GM19025 (cell line): ENCODE results near the gene SLC25A26.
"Not testable (repeated sequence)": the region's sequence is repeated elsewhere in the genome, so short reads cannot be mapped to it uniquely, and the experiment has no call there.

Experiments used
- ATAC-seq: cut with Tn5 transposase; IDR thresholded peaks from one replicate; pipeline ENCODE4 v1.9.1; 2021; ENCODE audit warnings: mild to moderate bottlenecking, low read depth, moderate library complexity; ENCODE audit not compliant: unreplicated experiment

Gene SLC25A26

DNA sequence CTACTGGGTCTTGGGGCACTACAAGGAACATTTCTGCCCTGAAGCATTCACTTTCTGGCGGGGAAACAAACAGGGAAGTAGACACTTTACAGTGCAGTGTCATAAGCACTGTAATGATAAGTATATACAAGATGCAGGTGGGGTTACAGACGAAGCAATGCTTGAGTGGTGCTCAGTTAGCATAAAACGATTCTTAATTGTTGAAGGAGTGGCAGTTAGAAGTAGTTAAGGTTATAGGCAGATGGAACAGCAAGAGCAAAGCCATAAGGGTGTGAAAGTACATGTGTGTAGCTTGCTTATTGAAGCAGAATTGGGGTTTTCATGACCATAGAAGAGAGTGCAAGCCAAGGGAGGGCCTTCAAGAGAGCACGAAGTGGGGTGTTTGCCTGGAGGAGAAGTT lies 46.2 kb downstream of the SLC25A26 start:
- ATAC-seq = no peak

- ATAC-seq = no peak
Observed at GRCh38 chr3:66267906-66268305, 47.1 kb downstream of the SLC25A26 start.

DNA sequence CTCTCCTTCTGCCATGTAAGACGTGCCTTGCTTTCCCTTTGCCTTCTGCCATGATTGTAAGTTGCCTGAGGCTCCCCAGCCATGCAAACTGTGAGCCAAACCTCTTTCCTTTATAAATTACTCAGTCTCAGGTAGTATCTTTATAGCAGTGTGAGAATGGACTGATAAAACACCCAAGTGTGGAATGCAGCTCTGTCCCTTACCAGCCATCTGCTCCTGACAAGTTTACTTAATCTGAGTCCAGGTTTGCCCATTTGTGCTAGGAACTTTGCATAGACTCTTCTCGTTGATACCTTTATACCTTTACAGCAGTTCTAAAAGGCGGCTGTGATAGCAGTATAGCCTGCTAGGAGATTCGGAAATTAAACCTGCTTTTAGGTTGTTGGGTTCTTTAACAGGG lies 48.1 kb downstream of the SLC25A26 start:
- no peak for ATAC-seq

GRCh38 chr3:66269411-66269810 lies 48.6 kb downstream of the SLC25A26 start:
- no peak for ATAC-seq

GRCh38 chr3:66270288-66270687 lies 49.5 kb downstream of the SLC25A26 start:
- ATAC-seq = no peak

- ATAC-seq = no peak
Observed at GRCh38 chr3:66270701-66271100, 49.9 kb downstream of the SLC25A26 start.

- ATAC-seq = no peak
Observed at GRCh38 chr3:66271231-66271630, 50.4 kb downstream of the SLC25A26 start.

DNA sequence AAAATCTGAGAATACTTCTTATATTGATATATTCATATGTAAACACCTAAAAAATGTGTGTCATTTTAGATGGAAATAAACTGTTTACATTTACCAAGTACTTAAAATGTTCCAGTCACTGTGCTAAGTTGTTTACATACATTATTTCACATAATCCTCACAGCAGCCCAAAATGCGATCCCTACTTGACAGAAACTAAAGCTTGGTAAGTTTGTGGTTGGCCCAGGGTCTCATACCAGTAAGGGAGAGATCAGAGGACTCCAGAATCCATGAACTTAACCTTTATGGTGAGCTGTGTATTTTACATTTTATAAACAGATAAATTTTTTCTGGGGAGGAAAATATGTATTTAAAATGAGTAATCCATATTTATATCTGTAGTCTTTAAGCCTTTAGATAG lies 51.2 kb downstream of the SLC25A26 start:
- ATAC-seq = no peak

GRCh38 chr3:66274837-66275236 lies 54.0 kb downstream of the SLC25A26 start:
- not testable (repeated sequence) for ATAC-seq

- no peak for ATAC-seq
Observed at GRCh38 chr3:66276705-66277274, 56.0 kb downstream of the SLC25A26 start.

- ATAC-seq = no peak
Observed at GRCh38 chr3:66279168-66279567, 58.4 kb downstream of the SLC25A26 start.

GRCh38 chr3:66280304-66280703 lies 59.5 kb downstream of the SLC25A26 start:
- ATAC-seq = no peak

GRCh38 chr3:66291922-66292321 lies 71.1 kb downstream of the SLC25A26 start:
- not testable (repeated sequence) for ATAC-seq

- ATAC-seq = no peak
Observed at GRCh38 chr3:66297260-66297873, 76.6 kb downstream of the SLC25A26 start.

- ATAC-seq = no peak
Observed at GRCh38 chr3:66297900-66298299, 77.1 kb downstream of the SLC25A26 start.

DNA sequence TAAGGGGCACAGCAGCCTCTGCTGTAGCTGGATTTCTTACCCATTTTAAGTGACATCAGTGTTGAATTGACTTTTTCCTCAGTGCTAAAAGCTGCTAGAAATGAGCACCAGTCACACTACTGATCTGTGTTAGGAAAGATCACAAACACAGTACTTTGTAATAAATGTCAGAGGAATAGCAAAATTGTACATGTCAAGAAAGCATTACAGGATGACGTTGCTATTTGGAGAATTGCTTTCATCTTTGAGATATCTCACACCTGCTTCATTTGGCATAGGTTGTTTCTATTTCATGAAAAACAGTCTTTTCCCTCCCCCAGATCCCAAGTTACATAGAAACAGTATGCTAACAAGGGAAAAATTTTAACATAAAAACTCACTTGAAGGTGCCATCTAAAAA lies 77.8 kb downstream of the SLC25A26 start:
- no peak for ATAC-seq

- not testable (repeated sequence) for ATAC-seq
Observed at GRCh38 chr3:66299085-66299484, 78.3 kb downstream of the SLC25A26 start.

GRCh38 chr3:66299891-66300290 lies 79.1 kb downstream of the SLC25A26 start:
- ATAC-seq = no peak

DNA sequence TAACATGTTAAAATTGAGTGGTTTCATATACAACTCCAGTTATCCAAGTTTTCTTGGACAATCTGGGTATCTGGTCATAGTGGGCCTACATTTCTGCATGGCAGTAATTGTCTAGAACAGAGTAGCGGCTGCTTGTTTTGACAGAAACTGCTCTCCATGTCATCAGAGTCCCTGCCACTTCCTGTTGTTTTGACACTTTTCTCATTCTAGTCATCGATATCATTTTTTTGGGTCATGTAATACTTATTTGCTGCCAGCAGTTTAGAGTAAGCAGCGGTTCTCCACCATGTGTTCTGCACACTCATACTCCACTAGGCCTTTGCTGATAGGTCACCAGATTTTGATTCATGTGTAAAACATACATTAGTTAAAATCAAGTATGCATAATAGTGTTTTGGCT lies 81.5 kb downstream of the SLC25A26 start:
- ATAC-seq = no peak

DNA sequence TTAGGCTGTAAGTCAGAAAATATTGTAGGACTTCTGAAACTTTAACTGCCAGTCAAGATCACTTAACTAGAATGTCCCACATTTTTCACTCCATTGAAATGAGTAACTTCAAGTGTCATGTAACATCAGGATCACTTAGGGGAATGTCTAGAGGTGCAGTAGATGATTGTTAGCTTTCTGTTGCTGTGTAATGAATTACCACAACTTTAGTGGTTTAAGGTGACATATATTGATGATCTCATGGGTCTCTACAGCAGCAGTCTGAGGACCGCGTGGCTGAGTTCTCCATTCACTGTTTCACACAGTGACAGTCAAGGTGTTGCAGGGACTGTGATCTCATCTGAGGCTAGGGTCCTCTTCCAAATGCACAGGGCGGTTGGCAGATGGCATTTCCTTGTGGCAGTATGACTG lies 82.7 kb downstream of the SLC25A26 start:
- ATAC-seq = peak; percentile 64

- no peak for ATAC-seq
Observed at GRCh38 chr3:66304293-66304692, 83.5 kb downstream of the SLC25A26 start.

DNA sequence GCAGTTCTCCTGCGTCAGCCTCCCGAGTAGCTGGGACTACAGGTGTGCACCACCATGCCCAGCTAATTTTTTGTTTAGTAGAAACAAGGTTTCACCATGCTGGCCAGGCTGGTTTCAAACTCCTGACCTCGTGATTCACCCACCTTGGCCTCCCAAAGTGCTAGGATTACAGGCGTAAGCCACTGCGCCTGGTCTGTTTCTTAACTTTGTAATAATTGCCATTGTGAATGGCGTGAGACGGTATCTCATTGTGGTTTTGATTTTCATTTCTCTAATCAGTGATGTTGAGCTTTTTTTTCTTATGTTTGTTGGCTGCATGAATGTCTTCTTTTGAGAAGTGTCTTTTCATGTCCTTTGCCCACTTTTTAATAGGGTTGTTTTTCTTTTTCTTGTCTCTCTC lies 85.3 kb downstream of the SLC25A26 start:
- ATAC-seq = not testable (repeated sequence)

GRCh38 chr3:66306991-66307390 lies 86.2 kb downstream of the SLC25A26 start:
- ATAC-seq = not testable (repeated sequence)
